Measurements from ENCODE around the gene TEX11. TPM values are rescaled to one million over a fixed set of nuclear protein-coding genes. Genes with fewer than 3 reads are reported as not detected.

TEX11 gene
- total and polyA plus RNA-seq, 10 of the 15 experiments (the other 5 are each of a cell fraction or from before 2014, with no cell fraction given), result not detected

GRCh38 chrX:70479922-70480659 is 428.4 kb downstream of the TEX11 start (continued):
- TF ChIP-seq ZBTB11 (CRISPR knock-in tag; IDR thresholded peaks at IDR 0.05) (no peak), ZNF217 (IDR thresholded peaks at IDR 0.05) (no peak), ESRRA (IDR thresholded peaks at IDR 0.05; ENCODE audit: low read length) (no peak), ZNF384 (IDR thresholded peaks at IDR 0.05; ENCODE audit: borderline replicate concordance, low read depth, low read length) (no peak), MTA3 (IDR thresholded peaks at IDR 0.05; ENCODE audit: borderline replicate concordance, low read length) (no peak), MLLT1 (IDR thresholded peaks at IDR 0.05) (no peak), POLR2AphosphoS5 (IDR thresholded peaks at IDR 0.05; ENCODE audit: low read length) (no peak), BACH1 (IDR thresholded peaks at IDR 0.05; ENCODE audit: borderline replicate concordance) (no peak), FOS (IDR thresholded peaks at IDR 0.05; ENCODE audit: borderline replicate concordance, extremely low read depth, insufficient read length) (no peak), IKZF2 (IDR thresholded peaks at IDR 0.05) (no peak), ZBED1 (IDR thresholded peaks at IDR 0.05; ENCODE audit: borderline replicate concordance) (no peak), MYB (IDR thresholded peaks at IDR 0.05; ENCODE audit: borderline replicate concordance, low read depth, low read length) (no peak), IKZF1 (conservative IDR thresholded peaks at IDR 0.05) (no peak)
- TF ChIP-seq, protein P1, sequence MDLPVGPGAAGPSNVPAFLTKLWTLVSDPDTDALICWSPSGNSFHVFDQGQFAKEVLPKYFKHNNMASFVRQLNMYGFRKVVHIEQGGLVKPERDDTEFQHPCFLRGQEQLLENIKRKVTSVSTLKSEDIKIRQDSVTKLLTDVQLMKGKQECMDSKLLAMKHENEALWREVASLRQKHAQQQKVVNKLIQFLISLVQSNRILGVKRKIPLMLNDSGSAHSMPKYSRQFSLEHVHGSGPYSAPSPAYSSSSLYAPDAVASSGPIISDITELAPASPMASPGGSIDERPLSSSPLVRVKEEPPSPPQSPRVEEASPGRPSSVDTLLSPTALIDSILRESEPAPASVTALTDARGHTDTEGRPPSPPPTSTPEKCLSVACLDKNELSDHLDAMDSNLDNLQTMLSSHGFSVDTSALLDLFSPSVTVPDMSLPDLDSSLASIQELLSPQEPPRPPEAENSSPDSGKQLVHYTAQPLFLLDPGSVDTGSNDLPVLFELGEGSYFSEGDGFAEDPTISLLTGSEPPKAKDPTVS (IDR thresholded peaks at IDR 0.05; ENCODE audit: low read depth, low read length), result no peak

Measured in GM12878 (cell line).